Duodenal mucosa (tissue), 2 donors: Measurements from ENCODE around the gene TXN.

Experiments used
- H3K27ac ChIP-seq: one replicate; pipeline ENCODE4 v1.7.0; 2013; ENCODE audit warnings: low read depth, low read length
- H3K27me3 ChIP-seq, 2 donors: one replicate each; pipeline ENCODE4 v1.7.0; 2013; ENCODE audit warnings: low read length in 2 of 2, control low read depth in 1 of 2; ENCODE audit not compliant: insufficient read depth in 2 of 2, control insufficient read depth in 1 of 2
- H3K36me3 ChIP-seq, 2 donors: one replicate each; pipeline ENCODE4 v1.7.0; 2013; ENCODE audit warnings: low read length in 2 of 2, control low read depth in 1 of 2; ENCODE audit not compliant: insufficient read depth in 2 of 2, control insufficient read depth in 1 of 2
- H3K4me1 ChIP-seq, 2 donors: one replicate each; pipeline ENCODE4 v1.7.0; 2013; ENCODE audit warnings: low read length in 2 of 2, control low read depth in 1 of 2; ENCODE audit not compliant: insufficient read depth in 2 of 2, control insufficient read depth in 1 of 2
- H3K4me3 ChIP-seq, 2 donors: one replicate each; pipeline ENCODE4 v1.7.0; 2013; ENCODE audit warnings: low read length in 2 of 2, low read depth in 1 of 2
- H3K9ac ChIP-seq, 2 donors: one replicate each; pipeline ENCODE4 v1.7.0; 2013; ENCODE audit warnings: low read length in 2 of 2, low read depth in 1 of 2
- H3K9me3 ChIP-seq, 2 donors: one replicate each; pipeline ENCODE4 v1.7.0; 2013; ENCODE audit warnings: low read length in 2 of 2, control low read depth in 1 of 2; ENCODE audit not compliant: control insufficient read depth in 1 of 2

Gene TXN

GRCh38 chr9:110282739-110283081 is 26.4 kb upstream of the TXN start:
- Histone ChIP-seq H3K9ac (no peak overlapping the region), H3K9me3 (no peaks in the 10 kb centered on the region), H3K4me1 (peaks cover 15 to 29% of the 10 kb centered on the region in 2 donors), H3K4me3 (no peak overlapping the region), H3K27me3 (no peaks in the 10 kb centered on the region), H3K27ac (no peak overlapping the region), H3K36me3 (no peaks in the 10 kb centered on the region)

- Histone ChIP-seq H3K9me3 (no peaks in the 10 kb centered on the region), H3K27me3 (no peaks in the 10 kb centered on the region), H3K4me3 (no peak overlapping the region), H3K27ac (no peak overlapping the region), H3K4me1 (peaks cover 15 to 32% of the 10 kb centered on the region in 2 donors), H3K36me3 (no peaks in the 10 kb centered on the region), H3K9ac (no peak overlapping the region)
These were observed 25.9 kb upstream of the TXN start for GRCh38 chr9:110282018-110282738.

- H3K27me3 ChIP-seq, result no peaks in the 10 kb centered on the region
These were observed 21.9 kb upstream of the TXN start for GRCh38 chr9:110278080-110278707.

GRCh38 chr9:110276781-110277180 is 20.5 kb upstream of the TXN start:
- H3K9me3 ChIP-seq, result no peaks in the 10 kb centered on the region
- H3K27ac ChIP-seq, result no peak overlapping the region
- no peak overlapping the region for H3K9ac ChIP-seq
- no peaks in the 10 kb centered on the region for H3K27me3 ChIP-seq
- H3K36me3 ChIP-seq, result no peaks in the 10 kb centered on the region
- H3K4me3 ChIP-seq, result no peak overlapping the region
- peaks cover 3 to 15% of the 10 kb centered on the region in 2 donors for H3K4me1 ChIP-seq

More at GRCh38 chr9:110278080-110278707, 21.9 kb upstream of the TXN start:
- Histone ChIP-seq H3K9me3 (no peaks in the 10 kb centered on the region), H3K4me3 (no peak overlapping the region), H3K36me3 (no peaks in the 10 kb centered on the region), H3K9ac (no peak overlapping the region), H3K27ac (no peak overlapping the region), H3K4me1 (peaks cover 11 to 29% of the 10 kb centered on the region in 2 donors)

- Histone ChIP-seq H3K4me1 (no peaks in the 10 kb centered on the region), H3K27me3 (no peaks in the 10 kb centered on the region), H3K9me3 (no peaks in the 10 kb centered on the region), H3K27ac (no peak overlapping the region), H3K36me3 (no peaks in the 10 kb centered on the region), H3K9ac (no peak overlapping the region), H3K4me3 (no peak overlapping the region)
These were observed 14.1 kb upstream of the TXN start for GRCh38 chr9:110270211-110270995.

GRCh38 chr9:110266795-110267194 is 10.5 kb upstream of the TXN start:
- H3K27me3 ChIP-seq, result no peaks in the 10 kb centered on the region
- H3K4me3 ChIP-seq, result no peak overlapping the region
- H3K9ac ChIP-seq, result no peak overlapping the region
- no peaks in the 10 kb centered on the region for H3K9me3 ChIP-seq
- H3K4me1 ChIP-seq, result peaks cover 0 to 8% of the 10 kb centered on the region in 2 donors
- no peak overlapping the region for H3K27ac ChIP-seq
- H3K36me3 ChIP-seq, result no peaks in the 10 kb centered on the region

GRCh38 chr9:110261632-110262031 is 5.3 kb upstream of the TXN start:
- H3K4me1 ChIP-seq, result peaks cover 31 to 42% of the 10 kb centered on the region in 2 donors
- H3K9me3 ChIP-seq, result no peaks in the 10 kb centered on the region
- no peaks in the 10 kb centered on the region for H3K27me3 ChIP-seq
- no peak overlapping the region for H3K9ac ChIP-seq
- no peaks in the 10 kb centered on the region for H3K36me3 ChIP-seq
- no peak overlapping the region for H3K4me3 ChIP-seq
- no peak overlapping the region for H3K27ac ChIP-seq

GRCh38 chr9:110260911-110261310 is 4.6 kb upstream of the TXN start:
- H3K36me3 ChIP-seq, result no peaks in the 10 kb centered on the region
- H3K4me1 ChIP-seq, result peaks cover 31 to 42% of the 10 kb centered on the region in 2 donors
- H3K27me3 ChIP-seq, result no peaks in the 10 kb centered on the region
- no peak overlapping the region for H3K27ac ChIP-seq
- no peaks in the 10 kb centered on the region for H3K9me3 ChIP-seq
- no peak overlapping the region for H3K9ac ChIP-seq
- H3K4me3 ChIP-seq, result no peak overlapping the region

GRCh38 chr9:110259566-110259965 is 3.3 kb upstream of the TXN start:
- Histone ChIP-seq H3K9me3 (no peaks in the 10 kb centered on the region), H3K36me3 (no peaks in the 10 kb centered on the region), H3K4me3 (peak overlapping the region; percentile 5 to 30), H3K27me3 (no peaks in the 10 kb centered on the region), H3K9ac (peak overlapping the region in 1 of 2 donors; percentile 39), H3K4me1 (peaks cover 31 to 45% of the 10 kb centered on the region in 2 donors), H3K27ac (no peak overlapping the region)

- H3K9ac ChIP-seq, result peak overlapping the region; percentile 20 to 89
- peaks cover 33 to 52% of the 10 kb centered on the region in 2 donors for H3K4me1 ChIP-seq
- H3K27me3 ChIP-seq, result no peaks in the 10 kb centered on the region
- no peaks in the 10 kb centered on the region for H3K9me3 ChIP-seq
- H3K36me3 ChIP-seq, result no peaks in the 10 kb centered on the region
- no peak overlapping the region for H3K27ac ChIP-seq
- peak overlapping the region in 1 of 2 donors; percentile 16 for H3K4me3 ChIP-seq
These were observed 2.4 kb upstream of the TXN start for GRCh38 chr9:110258690-110259091.
